GM18508 (cell line): ENCODE measurements around the gene STK31.
"Not testable (repeated sequence)": the region's sequence is repeated elsewhere in the genome, so short reads cannot be mapped to it uniquely, and the experiment has no call there.

Experiments used
- ATAC-seq: cut with Tn5 transposase; IDR thresholded peaks from one replicate; pipeline ENCODE4 v1.9.1; 2021; ENCODE audit warnings: moderate number of reproducible peaks; ENCODE audit not compliant: insufficient read depth, unreplicated experiment

The STK31 gene

GRCh38 chr7:23710000-23710399, at the start of gene STK31:
STK31 (plus strand) TSS chr7:23710219; CDS start chr7:23710286, 67 bp downstream.
- ATAC-seq = no peak

GRCh38 chr7:23661385-23661784, 48.6 kb upstream of the STK31 start:
- no peak for ATAC-seq

DNA sequence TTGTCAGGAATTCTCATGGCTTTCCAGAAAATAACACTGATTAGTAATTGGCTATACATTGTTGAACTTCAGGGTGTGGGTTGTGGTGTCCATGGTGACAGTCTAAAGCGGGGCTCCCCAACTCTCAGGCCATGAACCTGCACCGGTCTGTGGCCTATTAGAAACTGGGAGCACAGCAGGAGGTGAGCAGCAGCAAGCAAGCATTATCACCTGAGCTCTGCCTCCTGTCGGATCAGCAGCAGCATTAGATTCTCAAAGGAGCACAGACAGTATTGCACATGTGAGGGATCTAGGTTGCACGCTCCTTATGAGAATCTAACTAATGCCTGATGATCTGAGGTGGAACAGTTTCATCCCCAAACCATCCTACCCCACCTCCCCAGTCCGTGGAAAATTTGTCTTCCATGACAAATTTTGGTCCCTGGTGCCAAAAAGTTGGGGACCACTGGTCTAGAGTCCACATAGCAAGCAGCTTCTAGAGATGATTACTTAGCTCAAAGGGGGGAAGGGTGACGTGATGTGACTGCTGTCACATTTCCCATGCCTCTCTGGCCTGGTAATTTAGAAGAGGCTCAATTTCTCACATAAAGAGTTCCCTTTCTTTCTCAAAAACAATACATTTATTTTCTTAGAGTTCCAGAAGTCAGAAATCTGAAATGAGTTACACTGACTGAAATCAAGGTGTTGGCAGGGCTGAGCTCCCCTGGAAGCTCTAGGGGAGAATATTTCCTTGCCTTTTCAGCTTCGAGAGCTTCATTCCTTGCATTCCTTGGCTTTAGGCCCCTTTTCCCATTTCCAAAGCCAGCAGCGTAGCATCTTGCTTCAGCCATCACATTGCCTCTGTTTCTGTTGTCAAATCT, 47.7 kb upstream of the STK31 start:
- ATAC-seq = no peak

- ATAC-seq = no peak
Measured at GRCh38 chr7:23662984-23663313, 47.1 kb upstream of the STK31 start.

GRCh38 chr7:23664122-23664521, 45.9 kb upstream of the STK31 start:
- no peak for ATAC-seq

DNA sequence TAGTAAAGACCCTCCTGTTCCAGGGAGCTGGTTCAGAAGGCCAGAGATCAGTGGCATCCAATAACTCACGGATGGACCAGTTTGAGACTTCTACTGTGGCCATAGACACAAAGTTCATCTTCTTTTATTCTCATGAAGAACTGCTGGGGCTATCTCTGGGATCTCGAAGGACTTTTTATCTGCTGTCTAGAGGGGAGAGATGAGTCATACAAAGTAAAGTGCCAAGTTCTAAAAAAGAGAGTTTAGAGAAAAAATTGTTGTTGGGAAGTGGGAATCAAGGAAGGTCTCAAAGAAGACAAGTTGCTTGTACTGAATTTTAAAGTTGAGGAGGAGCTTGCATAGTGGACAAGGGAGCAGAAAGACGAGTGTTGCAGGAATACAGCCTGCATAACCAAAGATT, 38.0 kb upstream of the STK31 start:
- ATAC-seq = no peak

DNA sequence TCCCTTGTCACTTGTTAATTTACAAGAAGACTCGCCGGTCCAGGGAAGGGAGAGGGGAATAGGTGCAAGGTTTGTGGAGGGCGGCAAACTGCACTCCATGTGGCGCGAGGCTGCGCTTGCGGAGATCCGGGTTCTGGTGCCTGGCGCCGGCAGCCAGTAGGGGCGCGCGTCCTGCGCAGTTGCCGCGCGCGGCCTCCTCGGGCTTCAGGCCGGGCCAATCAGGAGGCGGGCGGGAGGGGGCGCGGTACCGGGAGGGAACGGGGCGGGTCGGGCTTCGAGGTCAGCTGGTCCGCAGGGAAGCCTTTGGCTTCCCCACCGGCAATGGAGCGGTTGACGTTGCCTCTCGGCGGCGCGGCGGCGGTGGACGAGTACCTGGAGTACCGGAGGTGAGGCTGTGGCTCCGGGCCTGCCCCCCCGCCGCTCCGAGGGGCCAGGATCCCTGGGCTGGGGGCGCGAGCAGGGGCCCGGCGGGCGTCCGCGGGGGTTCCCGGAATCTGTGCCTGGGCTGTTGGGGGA, 30.1 kb upstream of the STK31 start, which contains the start of gene FAM221A:
Gene FAM221A, plus strand, starts transcription at position 302 of the 516 bp plus-strand sequence. Its CDS starts 20 bp downstream, at position 322.
- peak; percentile 87 for ATAC-seq

DNA sequence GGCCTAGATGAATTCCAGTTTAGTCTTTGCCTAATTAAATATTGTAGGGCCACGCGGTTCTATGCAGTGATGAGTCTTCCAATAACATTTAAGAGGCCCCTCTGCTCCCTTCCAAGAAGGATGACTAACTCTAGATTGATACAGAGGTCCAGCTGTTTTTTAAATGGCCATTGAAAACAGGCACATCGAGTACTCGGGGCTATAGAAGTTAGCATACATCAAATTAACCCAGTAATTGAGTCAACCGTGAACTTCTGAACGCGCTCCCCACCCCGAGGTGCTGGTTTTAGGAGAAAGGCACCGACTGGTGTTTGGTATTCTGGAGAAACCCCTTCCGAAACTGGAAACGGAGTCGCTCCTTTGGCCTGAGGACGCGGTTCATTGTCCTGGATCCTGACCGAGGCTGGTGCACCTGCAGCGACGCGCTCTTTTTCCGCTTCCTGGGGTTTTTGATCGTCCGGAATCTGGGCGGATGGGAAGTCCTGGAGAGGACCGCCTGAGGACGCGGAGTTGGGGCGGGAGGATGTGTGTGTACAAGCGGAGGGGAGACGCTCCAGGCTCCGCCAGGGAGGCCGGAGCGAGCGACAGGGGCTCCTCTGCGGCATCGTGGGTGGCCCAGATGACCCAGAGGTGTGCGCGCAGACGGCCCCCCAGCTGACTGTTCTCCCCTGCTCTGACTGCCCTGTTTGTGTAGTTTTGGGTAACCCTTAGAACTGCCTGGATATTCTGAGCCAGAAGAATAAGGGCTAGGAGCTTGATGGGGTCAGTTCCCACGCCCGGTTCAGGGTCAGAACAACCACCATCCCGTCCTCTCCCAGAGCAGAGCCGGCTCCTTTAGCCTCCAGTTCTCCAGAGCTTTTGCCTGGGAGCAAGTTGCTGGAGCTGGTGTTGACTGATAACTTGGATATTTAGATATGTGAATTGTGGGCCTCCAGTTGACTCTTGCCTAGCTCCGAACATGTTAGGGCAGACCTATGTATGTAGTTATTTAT, 29.3 kb upstream of the STK31 start:
- ATAC-seq = no peak

- not testable (repeated sequence) for ATAC-seq
Measured at GRCh38 chr7:23684041-23684440, 26.0 kb upstream of the STK31 start.

- ATAC-seq = no peak
Measured at GRCh38 chr7:23685731-23686130, 24.3 kb upstream of the STK31 start.

DNA sequence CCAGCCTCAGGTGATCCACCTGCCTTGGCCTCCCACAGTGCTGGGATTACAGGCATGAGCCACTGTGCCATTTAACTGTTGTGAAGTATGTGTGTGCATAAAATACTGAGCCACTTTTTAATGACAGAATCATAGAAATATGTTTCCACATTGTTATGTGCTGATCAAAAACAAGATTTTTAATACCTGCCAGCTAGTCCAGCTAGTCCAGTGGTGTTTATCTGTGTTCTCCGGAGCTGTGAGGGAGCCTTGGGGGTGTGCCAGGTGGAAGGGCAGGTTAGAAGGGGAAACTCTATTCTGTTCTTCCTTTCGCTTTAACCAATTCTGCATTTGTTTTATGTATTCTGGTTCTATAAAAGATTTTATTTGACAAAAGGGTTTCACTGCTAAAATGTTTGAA, 23.0 kb upstream of the STK31 start:
- ATAC-seq = no peak

DNA sequence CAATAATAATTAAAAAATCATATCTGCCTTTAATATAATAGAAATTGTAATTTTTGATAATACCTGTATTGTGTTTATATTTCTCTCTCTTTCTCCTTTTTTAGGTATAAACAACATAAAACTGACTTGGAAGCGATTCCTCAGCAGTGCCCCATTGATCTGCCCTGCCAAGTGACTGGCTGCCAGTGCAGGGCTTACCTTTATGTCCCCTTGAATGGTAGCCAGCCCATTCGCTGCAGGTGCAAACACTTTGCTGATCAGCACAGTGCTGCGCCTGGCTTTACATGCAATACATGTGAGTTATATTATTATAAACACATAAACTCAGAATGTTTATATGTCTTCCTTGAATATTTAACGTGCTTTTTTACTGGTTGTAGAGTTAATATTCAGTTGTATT, 20.9 kb upstream of the STK31 start:
- ATAC-seq = no peak

DNA sequence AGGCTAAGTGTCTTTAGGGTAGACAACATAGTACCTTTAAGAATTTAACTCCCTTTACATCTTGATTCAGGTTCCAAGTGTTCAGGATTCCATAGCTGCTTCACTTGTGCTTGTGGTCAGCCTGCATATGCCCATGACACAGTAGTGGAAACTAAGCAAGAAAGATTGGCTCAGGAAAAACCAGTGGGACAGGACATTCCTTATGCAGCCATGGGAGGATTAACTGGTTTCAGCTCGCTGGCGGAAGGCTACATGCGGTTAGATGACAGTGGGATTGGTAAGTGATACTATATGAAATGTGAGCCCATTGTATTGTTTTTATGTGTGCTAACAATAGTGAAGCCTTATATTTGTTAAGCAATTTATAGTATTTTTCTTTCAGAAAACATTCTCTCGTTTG, 18.7 kb upstream of the STK31 start:
- no peak for ATAC-seq

DNA sequence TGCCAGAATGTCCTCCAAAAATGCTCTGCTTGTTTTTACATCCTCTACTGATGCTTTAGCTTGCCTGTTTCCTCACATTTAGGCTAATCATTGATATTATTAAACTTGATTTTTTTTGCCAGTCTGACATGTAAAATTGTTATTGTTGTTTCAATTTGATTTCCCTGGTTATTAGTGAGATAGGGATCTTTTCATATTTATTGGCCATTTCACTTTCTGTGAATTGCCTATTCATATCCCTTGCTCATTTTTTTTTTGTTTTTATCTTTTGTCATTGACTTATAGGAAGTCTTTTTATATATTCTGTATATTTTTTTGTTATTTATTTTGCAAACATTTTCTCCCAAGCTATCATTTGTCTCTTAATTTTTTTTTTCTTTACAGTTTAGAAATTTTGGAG, 16.8 kb upstream of the STK31 start:
- ATAC-seq = no peak

DNA sequence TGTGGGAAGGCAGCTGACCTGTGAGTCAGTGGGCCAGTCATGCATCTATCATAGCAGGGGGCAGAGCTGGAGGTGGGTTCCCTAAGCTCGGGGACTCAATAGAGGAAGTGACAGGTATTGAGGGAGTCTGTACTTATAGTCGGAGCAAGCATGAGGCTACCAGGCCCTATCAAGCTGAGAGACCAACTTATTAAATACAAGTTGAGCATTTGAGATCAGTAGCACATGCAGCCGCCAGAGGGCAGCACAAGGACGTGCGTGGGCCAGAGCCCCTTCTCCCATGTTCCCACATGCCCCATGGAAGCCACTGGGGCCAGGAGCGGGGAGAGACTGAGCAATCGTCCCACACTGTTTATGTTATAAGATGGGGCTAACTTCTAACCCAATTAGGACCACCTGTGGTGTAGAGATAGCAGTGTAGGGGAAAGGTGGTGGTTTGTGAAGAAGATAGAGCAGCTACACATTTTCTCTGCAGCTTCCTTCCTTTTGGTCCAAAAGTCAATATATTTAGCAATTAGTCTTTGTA, 13.0 kb upstream of the STK31 start:
- ATAC-seq = no peak

- no peak for ATAC-seq
Measured at GRCh38 chr7:23698822-23699221, 11.2 kb upstream of the STK31 start.

DNA sequence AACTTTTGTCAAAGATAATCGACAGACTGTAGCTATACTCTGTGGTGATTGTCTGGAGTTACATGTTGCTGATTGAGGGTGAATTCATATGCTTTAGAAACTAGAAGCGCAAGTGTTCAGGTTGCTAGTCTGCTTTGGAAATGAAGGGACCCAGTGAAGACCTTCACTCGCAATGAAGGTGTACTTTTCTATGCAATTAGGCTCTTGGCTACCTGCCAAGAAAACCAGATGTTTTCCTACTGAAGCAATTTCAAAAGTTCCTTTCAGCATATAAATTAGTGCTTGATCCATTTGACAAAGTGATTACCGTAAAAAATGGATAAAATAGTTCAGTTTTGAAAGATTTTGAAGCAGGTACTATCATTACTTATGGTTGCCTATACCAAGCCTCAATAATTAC, 10.0 kb upstream of the STK31 start:
- no peak for ATAC-seq

DNA sequence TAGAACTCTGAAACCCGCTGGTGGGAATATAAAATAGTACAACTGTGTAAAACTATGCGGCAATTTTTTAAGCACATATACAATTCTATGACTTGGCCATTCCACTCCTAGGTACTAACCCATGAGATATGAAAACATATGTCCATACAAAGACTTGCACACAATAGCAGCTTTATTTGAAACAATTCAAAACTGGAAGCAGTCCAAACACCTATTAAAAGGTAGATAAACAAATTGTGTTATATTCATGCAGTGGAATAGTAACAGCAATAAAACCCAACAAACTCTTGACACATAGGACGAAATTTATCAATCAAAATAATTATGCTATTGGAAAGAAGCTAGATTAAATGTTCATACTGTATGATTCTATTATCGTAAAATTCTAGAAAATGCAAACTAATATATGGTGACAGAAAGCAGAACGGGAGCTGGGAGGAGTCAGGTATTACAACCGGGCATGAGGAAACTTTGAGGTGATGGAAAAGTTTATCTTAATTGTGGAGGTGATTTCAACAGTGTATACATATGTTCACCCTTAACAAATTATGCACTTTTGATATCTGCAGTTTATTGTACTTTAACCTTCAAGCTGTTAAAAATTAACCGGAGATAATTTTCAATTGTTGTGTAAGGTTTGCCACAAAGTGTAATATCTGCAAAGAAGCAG, 803 bp upstream of the STK31 start:
- ATAC-seq = no peak

DNA sequence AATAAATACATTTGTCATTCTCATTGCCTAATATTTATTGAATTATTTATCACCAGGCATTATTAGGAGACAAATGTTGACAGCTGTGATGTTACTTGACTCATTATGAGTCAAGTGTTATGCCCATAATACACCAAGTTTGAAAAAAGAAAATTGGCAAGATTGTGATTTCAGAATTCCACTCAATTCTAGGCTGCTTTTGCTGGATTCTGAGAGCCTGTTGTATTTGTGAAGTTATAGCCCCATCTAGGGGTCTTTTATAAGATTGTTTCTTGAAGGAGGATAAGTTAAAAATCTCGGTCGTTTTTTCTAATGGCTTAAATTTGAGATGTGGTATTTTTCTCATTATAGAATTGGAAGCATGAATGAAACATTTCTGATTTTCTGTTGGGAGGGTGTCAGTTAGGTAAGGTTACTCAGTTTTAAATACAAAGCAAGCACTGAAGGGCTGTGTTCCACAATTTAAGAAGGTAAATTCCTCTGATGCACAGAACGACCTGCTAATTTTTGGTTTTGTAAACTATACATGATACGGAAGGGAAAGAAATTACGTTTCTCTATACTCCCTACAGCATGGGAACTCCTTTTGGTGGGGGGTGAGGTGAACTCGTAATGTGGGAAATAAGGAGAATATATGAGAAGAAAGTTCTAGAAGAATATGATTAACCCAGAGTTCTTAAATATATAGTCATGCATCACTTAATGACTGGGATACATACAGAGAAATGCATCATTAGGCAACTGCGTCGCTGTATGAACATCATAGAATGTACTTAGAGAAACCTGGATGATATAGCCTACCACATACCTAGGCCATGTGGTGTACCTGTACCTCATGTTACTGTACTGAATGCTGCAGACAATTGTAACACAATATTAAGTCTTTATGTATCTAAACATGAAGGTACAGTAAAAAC, 2.6 kb downstream of the STK31 start:
- ATAC-seq = no peak
